ENCODE results near the gene DGKE. TPM values are rescaled to one million over a fixed set of nuclear protein-coding genes. Genes with fewer than 3 reads are reported as not detected.

The DGKE gene
- total and polyA plus RNA-seq, 2 of the 8 experiments (the other 6 are each of a cell fraction or from before 2014, with no cell fraction given), result 1.7 to 7.4 TPM

DNA sequence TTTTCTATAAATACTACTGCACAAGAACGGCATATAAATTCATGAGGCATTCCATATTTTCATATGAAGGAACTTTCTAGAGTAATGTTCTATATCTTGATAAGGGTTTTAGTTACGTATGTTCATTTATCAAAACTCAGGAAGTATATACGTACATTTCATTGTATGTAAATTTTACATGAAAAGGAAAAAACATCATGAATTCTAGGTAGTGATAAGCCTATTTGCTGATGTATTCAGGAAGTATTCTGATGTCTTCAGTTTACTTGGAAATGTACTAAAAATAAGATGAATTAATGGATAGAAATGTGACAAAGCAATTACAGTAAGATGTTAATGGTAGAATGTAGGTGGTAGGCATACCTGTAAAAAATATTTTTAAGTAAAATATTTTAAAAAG is 4.7 kb downstream of the DGKE start:
- Histone ChIP-seq H2BK5ac (ENCODE audit: low read depth, low read length) (no peak overlapping the region), H3K9ac (replicated peaks in 1 of 4; ENCODE audit: extremely low read depth in 1 of 4, low read depth in 3 of 4, low read length in 3 of 4) (no peak overlapping the region), H4K91ac (replicated peaks; ENCODE audit: insufficient read length, low read length) (no peak overlapping the region), H2AK5ac (ENCODE audit: low read depth, low read length) (no peak overlapping the region), H2BK15ac (ENCODE audit: low read length) (no peak overlapping the region), H4K8ac (ENCODE audit: extremely low read depth, insufficient read depth, low read length) (no peak overlapping the region), H2BK120ac (replicated peaks; ENCODE audit: low read depth, low read length) (no peak overlapping the region), H3K4me2 (ENCODE audit: insufficient read depth in 1 of 2, low read depth in 2 of 2, low read length in 2 of 2) (no peak overlapping the region), H4K5ac (ENCODE audit: insufficient read length, low read depth, low read length) (no peak overlapping the region), H3K27me3 (replicated peaks in 1 of 4; ENCODE audit: control insufficient read depth in 3 of 4, extremely low read depth in 1 of 4, insufficient read depth in 3 of 4, low read length in 3 of 4) (peaks cover 0 to 8% (median 4%) of the 10 kb centered on the region in 4 experiments; a peak in 5 of 7 replicates), H3K79me1 (ENCODE audit: low read depth, low read length) (no peaks in the 10 kb centered on the region), H3K9me3 (ENCODE audit: insufficient read depth in 2 of 2, low read depth in 1 of 2, low read length in 1 of 2) (no peaks in the 10 kb centered on the region), H3K56ac (replicated peaks; ENCODE audit: insufficient read length, low read depth, low read length) (no peak overlapping the region), H3K4ac (replicated peaks; ENCODE audit: insufficient read length, low read depth, low read length) (no peak overlapping the region), H3K18ac (ENCODE audit: extremely low read depth, low read length) (no peak overlapping the region), H3K14ac (ENCODE audit: insufficient read length) (no peak overlapping the region), H3K23ac (ENCODE audit: insufficient read length) (no peak overlapping the region), H2AFZ (ENCODE audit: low read length) (no peak overlapping the region), H3K4me3 (ENCODE audit: extremely low read depth in 1 of 4, insufficient read depth in 2 of 4, low read depth in 3 of 4, low read length in 4 of 4) (no peak overlapping the region), H2BK20ac (ENCODE audit: low read length) (no peak overlapping the region), H4K20me1 (replicated peaks in 1 of 2; ENCODE audit: control insufficient read depth in 1 of 2, insufficient read depth in 2 of 2, low read length in 2 of 2) (peaks cover 0 to 2% of the 10 kb centered on the region in 2 experiments), H3K4me1 (replicated peaks in 1 of 4; ENCODE audit: control insufficient read depth in 3 of 4, insufficient read depth in 4 of 4, low read length in 3 of 4) (peaks cover 0 to 6% (median 4%) of the 10 kb centered on the region in 4 experiments; a peak in 5 of 7 replicates), H3K23me2 (ENCODE audit: low read depth, low read length) (peaks cover 10% of the 10 kb centered on the region), H3K36me3 (ENCODE audit: control insufficient read depth in 2 of 4, insufficient read depth in 4 of 4, low read length in 3 of 4) (0 out of 8 replicates have a peak, but pooled peaks cover 0 to 3% (median 0%) of the 10 kb centered on the region in 4 experiments), H3K79me2 (ENCODE audit: control insufficient read depth in 1 of 2, insufficient read depth in 2 of 2, low read length in 2 of 2) (peaks cover 0 to 3% of the 10 kb centered on the region in 2 experiments; a peak in 1 of 4 replicates), H2BK12ac (ENCODE audit: low read depth, low read length) (no peak overlapping the region), H3K27ac (ENCODE audit: low read depth, low read length) (no peak overlapping the region)
- DNase-seq (ENCODE audit: low read depth in 1 of 2, low spot score in 2 of 2) (no peak), FAIRE-seq (no peak)
- CTCF ChIA-PET (ENCODE audit: partially characterized antibody), result no interaction called here
- POLR2A ChIA-PET (ENCODE audit: partially characterized antibody), result no interaction called here
- WGBS, 2 experiments (ENCODE audit: extremely low coverage in 1 of 2, insufficient coverage in 1 of 2, insufficient read length in 1 of 2, insufficient replicate concordance in 2 of 2, low coverage in 1 of 2, low lambda C conversion rate in 2 of 2, missing lambda C conversion rate in 1 of 2), result 91% methylated on average over 3 of the region's 3 CpGs; no CpG with 5 or more reads in 1 of the 2 experiments
- TF ChIP-seq NANOG (IDR thresholded peaks at IDR 0.05; ENCODE audit: insufficient read depth, low read depth, low read length, poor library complexity, severe bottlenecking), result no peak
- no peak for TF ChIP-seq SUZ12 (IDR thresholded peaks at IDR 0.05; ENCODE audit: low read length)
- no peak for TF ChIP-seq SIN3A (conservative IDR thresholded peaks at IDR 0.05 in 1 of 2, IDR thresholded peaks at IDR 0.05 in 1 of 2; ENCODE audit: low read depth in 1 of 2, low read length in 2 of 2)
- no peak for TF ChIP-seq CBX5 (IDR thresholded peaks at IDR 0.05; ENCODE audit: low read depth, low read length)
- no peak for TF ChIP-seq JUND (IDR thresholded peaks at IDR 0.05; ENCODE audit: low read length)
- TF ChIP-seq SAP30 (IDR thresholded peaks at IDR 0.05; ENCODE audit: insufficient read depth, insufficient replicate concordance, low read length), result no peak
- TF ChIP-seq CBX8 (IDR thresholded peaks at IDR 0.05; ENCODE audit: borderline replicate concordance, low read depth, low read length), result no peak
- TF ChIP-seq HDAC6 (IDR thresholded peaks at IDR 0.05; ENCODE audit: low read depth, low read length), result no peak
- TF ChIP-seq TEAD4 (IDR thresholded peaks at IDR 0.05; ENCODE audit: low read depth, low read length), result no peak
- no peak for TF ChIP-seq SP2 (IDR thresholded peaks at IDR 0.05; ENCODE audit: low read length)
- TF ChIP-seq KDM1A (IDR thresholded peaks at IDR 0.05; ENCODE audit: borderline replicate concordance, low read length), result no peak
- TF ChIP-seq, protein P1, sequence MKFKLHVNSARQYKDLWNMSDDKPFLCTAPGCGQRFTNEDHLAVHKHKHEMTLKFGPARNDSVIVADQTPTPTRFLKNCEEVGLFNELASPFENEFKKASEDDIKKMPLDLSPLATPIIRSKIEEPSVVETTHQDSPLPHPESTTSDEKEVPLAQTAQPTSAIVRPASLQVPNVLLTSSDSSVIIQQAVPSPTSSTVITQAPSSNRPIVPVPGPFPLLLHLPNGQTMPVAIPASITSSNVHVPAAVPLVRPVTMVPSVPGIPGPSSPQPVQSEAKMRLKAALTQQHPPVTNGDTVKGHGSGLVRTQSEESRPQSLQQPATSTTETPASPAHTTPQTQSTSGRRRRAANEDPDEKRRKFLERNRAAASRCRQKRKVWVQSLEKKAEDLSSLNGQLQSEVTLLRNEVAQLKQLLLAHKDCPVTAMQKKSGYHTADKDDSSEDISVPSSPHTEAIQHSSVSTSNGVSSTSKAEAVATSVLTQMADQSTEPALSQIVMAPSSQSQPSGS (IDR thresholded peaks at IDR 0.05; ENCODE audit: low read length), result no peak
